ENCODE measurements around the gene IL1RAP.
A peak's percentile ranks its signal among the peaks of the same experiment; 100 is the strongest.
"Not testable (repeated sequence)": the region's sequence is repeated elsewhere in the genome, so short reads cannot be mapped to it uniquely, and the experiment has no call there.

Gene IL1RAP

GRCh38 chr3:190646996-190647395 is 133.1 kb downstream of the IL1RAP start:
- no peak for DNase-seq (ENCODE audit: low spot score)

- DNase-seq (ENCODE audit: low spot score) = no peak
Observed at GRCh38 chr3:190655933-190656332, 142.0 kb downstream of the IL1RAP start.

- DNase-seq (ENCODE audit: low spot score) = no peak
Observed at GRCh38 chr3:190658106-190658505, 144.2 kb downstream of the IL1RAP start.

DNA sequence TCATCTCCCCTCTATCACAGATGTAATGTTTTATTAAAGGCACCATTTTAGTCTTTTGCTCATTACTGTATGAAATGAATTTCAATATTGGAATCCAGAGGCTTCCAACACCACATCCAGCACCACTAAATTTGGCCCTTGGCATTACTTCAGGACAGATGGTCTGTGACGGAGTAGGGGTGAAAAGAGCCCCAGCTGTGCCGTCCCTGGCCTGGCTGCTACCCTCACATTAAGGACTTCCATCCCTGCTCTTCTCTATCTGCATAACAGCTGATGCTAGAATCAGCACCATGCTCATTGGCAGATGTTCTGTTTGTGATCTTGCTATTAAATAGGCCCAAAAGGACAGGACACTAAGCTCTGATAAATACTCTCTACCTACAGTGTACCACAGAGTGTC is 152.9 kb downstream of the IL1RAP start:
- no peak for DNase-seq (ENCODE audit: low spot score)

DNA sequence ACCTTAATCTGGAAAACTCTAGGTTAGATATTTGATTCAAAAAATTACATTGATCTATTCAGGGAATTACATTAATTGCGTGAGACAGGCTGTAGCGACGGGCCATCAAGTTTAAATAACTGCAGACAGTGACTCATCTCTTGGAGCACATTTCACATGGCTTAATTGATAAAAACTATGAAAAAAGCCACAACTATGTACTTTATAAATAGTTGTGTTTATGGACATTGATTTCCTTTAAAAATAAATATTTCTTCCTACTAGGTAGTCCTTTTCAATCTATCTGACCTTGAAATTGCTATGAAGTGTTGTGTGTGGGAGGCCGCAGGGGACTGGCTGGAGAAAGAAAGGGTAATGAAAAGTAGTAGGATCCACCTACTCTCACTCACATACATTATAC is 157.8 kb downstream of the IL1RAP start:
- DNase-seq (ENCODE audit: low spot score) = no peak

DNA sequence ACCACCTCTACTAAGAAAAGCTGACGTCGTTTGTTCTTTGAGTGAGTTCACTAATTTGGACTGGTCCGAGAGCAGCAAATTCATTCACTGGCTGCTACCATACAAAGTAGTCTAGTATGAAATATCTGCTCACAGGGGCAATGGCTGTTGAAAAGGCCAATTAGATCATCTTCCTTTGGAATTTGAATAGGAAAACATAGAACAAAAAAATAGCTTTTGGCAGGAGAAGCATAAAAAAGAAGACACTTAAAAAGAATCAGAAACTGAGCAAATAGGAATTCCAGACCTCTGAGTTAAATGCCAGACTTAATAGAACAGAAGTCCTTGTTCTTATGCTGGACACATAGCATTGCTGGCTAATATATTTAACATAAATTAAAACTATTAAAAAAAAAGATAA is 159.3 kb downstream of the IL1RAP start:
- DNase-seq (ENCODE audit: low spot score) = no peak

- DNase-seq (ENCODE audit: low spot score) = no peak
Observed at GRCh38 chr3:190676481-190676880, 162.6 kb downstream of the IL1RAP start.

DNA sequence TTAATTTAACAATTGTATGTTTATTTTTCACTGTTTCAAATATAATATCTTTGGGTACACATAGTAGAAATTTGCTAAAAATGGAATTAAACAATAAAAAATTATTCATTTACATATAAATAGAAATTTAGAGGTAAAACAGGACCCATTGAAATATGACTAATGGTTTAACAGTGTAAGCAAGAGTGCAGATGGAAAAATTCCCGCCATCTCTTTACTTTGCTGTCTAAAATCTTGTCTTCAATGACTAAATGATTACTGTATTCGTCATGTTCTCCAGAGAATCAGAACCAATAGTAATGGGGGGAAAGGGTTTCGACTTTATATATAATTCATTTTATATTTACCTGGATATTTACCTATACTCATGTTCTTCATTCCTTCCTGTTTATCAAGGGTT is 163.1 kb downstream of the IL1RAP start:
- DNase-seq (ENCODE audit: low spot score) = no peak

DNA sequence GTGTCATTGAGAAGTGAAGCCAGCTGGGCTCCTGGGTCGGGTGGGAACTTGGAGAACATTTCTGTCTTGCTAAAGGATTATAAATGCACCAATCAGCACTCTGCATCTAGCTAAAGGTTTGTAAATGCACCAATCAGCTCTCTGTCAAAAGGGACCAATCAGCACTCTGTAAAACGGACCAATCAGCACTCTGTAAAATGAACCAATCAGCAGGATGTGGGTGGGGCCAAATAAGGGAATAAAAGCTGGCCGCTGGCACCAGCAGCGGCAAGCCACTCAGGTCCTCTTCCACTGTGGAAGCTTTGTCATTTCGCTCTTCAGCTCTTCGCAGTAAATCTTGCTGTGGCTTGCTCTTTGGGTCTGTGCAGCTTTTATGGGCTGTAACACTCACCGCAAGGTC is 164.0 kb downstream of the IL1RAP start:
- DNase-seq (ENCODE audit: low spot score) = not testable (repeated sequence)

- no peak for DNase-seq (ENCODE audit: low spot score)
Observed at GRCh38 chr3:190680691-190681090, 166.8 kb downstream of the IL1RAP start.

GRCh38 chr3:190684776-190685175 is 170.9 kb downstream of the IL1RAP start:
- DNase-seq (ENCODE audit: low spot score) = no peak

DNA sequence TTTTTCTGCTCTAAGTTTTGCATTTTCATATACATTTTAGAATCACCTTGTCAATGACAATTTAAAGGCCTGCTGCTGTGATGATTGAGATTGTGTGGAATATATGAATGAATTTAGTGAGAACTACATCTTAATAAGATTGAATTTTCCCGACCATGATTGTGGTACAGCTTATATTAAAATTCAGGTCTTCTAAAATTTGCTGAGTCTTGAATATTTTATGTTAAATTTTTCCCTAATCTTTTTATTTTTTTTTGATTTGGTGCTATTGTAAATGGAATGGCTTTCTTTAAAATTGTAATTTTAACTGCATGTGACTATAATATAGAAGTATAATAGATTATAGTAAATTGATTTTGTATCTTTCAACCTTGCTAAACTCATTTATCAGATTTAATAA is 172.1 kb downstream of the IL1RAP start:
- DNase-seq (ENCODE audit: low spot score) = no peak

GRCh38 chr3:190690246-190690645 is 176.4 kb downstream of the IL1RAP start:
- DNase-seq (ENCODE audit: low spot score) = no peak

DNA sequence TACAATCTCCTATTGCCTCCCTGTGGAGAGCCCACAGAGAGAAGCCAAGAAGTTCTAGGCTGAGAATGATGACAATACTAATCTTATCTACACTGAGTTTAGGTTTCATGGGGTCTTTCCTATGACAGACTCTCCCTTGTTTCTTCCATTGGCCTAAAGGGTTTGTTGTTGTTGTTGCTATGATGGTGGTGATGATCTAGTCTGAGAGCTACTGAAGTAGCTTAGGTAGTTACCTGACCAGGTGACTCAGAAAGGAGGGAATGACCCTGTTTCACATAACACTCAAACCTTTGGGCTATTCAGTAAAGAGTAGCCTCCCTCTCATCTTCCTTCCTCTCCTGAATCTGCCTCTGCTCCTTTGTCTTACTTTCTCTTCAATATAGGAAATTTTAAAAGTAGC is 178.4 kb downstream of the IL1RAP start:
- no peak for DNase-seq (ENCODE audit: low spot score)

DNA sequence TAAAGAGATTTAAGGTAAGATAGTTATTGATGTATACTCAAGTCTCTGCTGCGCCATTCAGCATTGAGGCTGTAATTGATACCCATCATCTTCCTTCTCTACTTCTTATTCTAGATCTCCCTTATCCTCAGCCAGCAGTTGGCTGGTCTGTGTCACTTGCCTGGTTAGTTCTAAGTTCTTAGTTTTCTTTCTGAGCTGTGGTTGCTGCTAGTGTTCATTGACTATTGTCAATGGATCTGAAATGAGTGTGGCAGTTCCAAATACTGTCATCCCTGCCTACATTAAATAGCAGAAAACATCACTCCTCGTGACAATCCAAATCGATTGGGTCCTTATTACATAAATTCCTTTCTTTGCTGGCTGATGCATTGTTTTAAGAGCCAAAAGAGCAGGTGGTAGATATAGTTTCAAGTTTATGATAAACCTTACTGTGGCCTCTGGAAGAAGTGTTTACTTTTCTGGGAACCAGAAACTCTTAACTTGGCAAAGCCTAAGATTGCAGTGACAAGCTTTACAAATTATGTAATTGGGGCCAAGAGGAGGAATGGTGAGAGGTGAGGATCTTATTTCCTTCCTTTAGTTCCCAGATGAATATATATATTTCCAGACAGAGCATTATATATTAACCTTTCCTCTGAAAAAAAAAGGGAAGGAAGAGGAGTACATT is 180.6 kb downstream of the IL1RAP start:
- DNase-seq (ENCODE audit: low spot score) = no peak

DNA sequence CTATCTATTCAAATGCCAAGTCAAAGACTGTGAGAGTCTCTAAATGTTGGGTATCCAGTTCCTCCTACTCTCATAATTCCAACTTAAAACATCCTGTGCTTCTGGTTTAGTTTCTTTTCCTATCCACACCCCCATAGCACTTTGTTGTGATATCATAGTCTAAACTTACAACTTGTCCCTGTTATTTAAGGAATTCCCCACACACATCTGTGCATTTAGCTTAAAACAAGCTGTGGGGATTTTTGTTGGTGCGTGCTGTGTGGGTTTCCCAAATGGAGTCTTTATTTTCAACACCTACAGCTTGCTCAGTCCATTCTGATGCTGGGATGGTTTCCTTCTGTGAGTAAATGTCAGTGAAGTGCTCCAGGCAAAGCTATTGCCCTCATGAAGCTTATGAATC is 181.3 kb downstream of the IL1RAP start:
- DNase-seq (ENCODE audit: low spot score) = no peak

DNA sequence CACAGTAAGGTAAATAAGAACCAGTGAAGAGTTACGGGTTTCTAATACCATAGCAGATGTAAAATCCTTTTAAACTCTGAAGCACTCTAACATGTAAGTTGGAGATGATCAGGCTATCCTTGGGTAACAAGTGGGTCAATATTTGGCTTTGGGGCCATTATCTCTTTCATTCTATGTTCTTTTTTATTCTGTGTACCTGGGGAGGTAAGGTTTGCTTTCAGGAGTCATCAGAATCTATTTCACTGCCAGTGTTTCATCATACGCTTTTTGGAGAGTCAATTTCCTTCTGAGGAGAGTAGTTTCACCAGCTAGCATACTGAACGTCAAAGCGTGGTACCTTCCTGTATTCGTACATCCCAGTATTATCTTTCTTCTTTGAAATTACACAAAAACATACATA is 182.1 kb downstream of the IL1RAP start:
- no peak for DNase-seq (ENCODE audit: low spot score)

DNA sequence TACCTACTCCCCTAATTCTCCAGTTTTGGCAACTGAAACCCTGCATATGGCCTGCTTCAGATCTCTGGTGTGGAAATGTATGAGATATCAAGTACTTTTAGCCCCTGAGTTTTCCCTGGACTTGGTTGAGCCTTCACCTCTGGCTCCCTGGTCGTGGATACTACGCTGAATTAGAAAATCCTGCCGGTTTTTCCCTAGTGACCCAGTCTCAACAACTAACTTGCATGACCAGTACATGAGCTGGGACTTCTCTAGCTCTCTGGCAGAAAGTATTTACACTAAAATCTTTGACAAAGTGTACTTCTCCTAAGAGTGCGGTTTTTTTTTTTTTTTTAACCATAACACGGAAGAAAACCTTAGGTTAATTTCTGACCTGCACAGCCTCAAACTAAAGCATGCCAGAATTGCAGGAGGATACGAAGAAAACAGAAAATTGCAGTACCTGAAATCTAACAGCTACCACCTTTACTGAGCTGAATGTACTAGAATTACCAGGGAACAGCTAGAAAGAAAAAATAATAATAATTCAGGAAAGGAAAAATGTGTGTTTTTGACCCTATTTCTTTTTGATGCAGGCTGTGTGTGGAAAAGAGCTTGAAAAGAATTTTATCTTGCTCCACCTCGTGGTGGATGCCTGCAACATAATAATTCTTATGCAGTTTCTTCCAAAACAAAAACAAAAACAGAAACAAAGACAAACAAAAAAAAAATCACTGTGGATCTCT is 183.1 kb downstream of the IL1RAP start:
- peak; percentile 9 for DNase-seq (ENCODE audit: low spot score)

DNA sequence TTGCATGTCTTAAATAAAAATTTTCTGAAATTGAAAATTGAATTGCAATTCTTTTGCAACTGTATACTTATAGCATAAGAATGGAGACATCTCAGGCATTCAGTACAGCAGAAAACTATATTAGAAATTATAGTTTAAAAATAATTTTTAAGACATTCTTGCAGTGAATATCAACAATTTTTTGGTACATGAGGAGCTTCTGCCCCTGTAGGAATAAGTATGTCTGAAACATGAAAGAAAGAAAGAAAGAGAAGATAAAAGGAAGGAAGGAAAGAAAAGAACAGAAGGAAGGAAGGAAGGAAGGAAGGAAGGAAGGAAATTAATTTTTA is 183.6 kb downstream of the IL1RAP start:
- DNase-seq (ENCODE audit: low spot score) = no peak

DNA sequence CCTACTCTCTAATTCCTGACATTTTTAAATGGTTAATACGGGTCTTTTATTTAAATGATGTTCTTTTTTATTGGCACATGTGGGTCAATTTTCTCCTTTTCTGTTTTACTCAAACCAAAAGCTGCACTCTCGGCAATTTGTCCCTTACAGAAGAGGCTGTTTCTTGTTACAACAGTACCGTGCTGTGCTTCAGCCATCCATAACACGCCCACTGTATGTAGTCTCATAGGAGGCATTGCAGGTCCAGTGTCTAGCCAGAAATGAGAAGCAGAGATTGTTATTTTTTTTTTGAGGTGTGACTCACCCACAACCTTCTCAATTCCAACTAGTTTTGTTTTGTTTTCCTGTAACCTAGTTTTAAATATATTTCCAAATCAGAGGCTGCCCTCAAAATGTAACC is 184.0 kb downstream of the IL1RAP start:
- no peak for DNase-seq (ENCODE audit: low spot score)

DNA sequence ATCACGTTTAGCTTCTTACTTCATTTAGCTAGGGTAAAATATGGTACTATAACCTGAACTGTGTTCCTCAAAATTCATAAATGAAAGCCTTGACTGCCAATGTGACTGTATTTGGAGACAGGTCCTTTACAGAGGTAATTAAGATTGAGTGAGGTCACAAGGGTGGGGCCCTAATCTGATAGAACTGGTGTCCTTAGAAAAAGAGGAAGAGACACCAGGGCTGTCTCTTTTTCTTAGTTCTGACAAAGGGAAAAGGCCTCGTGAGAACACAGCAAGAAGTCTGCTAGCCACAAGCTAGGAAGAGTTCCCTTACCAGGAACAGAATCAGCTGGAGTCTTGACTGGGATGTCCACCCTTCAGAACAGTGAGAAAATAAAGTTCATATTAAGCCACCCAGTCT is 185.9 kb downstream of the IL1RAP start:
- no peak for DNase-seq (ENCODE audit: low spot score)

DNA sequence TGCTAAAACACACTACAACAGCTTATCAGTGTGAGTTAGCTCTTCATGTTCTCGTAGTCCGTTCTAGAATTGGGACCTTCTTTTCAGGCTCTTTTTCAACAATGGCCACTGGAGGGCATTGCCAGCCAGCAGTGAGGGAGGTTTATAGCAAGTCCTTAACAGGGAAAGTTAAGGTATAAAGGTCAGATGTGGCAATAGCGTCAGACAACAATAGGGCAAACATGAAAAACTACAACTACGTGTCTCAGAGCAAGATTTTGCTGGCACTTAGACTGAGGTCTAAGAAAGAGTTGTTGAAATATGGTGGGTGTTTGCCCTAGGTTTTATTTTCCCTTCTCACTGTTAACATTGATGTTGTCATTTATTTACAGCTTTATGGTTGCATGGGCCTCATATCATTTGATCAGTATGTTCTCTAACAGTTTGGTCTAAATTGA is 187.2 kb downstream of the IL1RAP start:
- peak; percentile 4 for DNase-seq (ENCODE audit: low spot score)

GRCh38 chr3:190706582-190706981 is 192.7 kb downstream of the IL1RAP start:
- no peak for DNase-seq (ENCODE audit: low spot score)

All from SK-N-DZ (cell line).